Suprapubic skin (tissue), 4 donors: ENCODE data around the gene PHKA1. TPM values are rescaled to one million over a fixed set of nuclear protein-coding genes. Genes with fewer than 3 reads are reported as not detected.

Experiments used
- DNase-seq, 2 donors: peaks; one replicate each; pipeline ENCODE4 v3.0.0-alpha.2; 2019; ENCODE audit warnings: low spot score in 2 of 2
- H3K27ac ChIP-seq: fragments of 200-600 bp; sonication (generic); one replicate; pipeline ENCODE4 v1.5.1; 2019
- H3K27me3 ChIP-seq: fragments of 200-600 bp; sonication (generic); one replicate; pipeline ENCODE4 v1.5.1; 2019
- H3K36me3 ChIP-seq: fragments of 200-600 bp; sonication (generic); one replicate; pipeline ENCODE4 v1.5.1; 2019
- H3K4me1 ChIP-seq: fragments of 200-600 bp; sonication (generic); one replicate; pipeline ENCODE4 v1.5.1; 2019
- H3K4me3 ChIP-seq: fragments of 200-600 bp; sonication (generic); one replicate; pipeline ENCODE4 v1.5.1; 2019; ENCODE audit warnings: mild to moderate bottlenecking
- H3K9me3 ChIP-seq: fragments of 200-600 bp; sonication (generic); one replicate; pipeline ENCODE4 v1.5.1; 2019
- CTCF ChIP-seq, 2 donors: fragments of 200-600 bp in 1 of 2; fragments of 450-650 bp in 1 of 2; sonication (generic) in 1 of 2; IDR thresholded peaks; one replicate each; pipeline ENCODE4 v1.5.1; 2016 to 2019; ENCODE audit warnings: antibody characterized with exemption in 2 of 2, mild to moderate bottlenecking in 1 of 2, moderate library complexity in 1 of 2
- EP300 ChIP-seq: sonication (generic); formaldehyde crosslinking; IDR thresholded peaks from one replicate; pipeline ENCODE4 v1.6.1; 2017; ENCODE audit warnings: antibody characterized with exemption
- POLR2A ChIP-seq, 2 donors: fragments of 450-650 bp; IDR thresholded peaks; one replicate each; pipeline ENCODE4 v1.6.1; 2017; ENCODE audit warnings: antibody characterized with exemption in 2 of 2, mild to moderate bottlenecking in 2 of 2, moderate library complexity in 2 of 2
- POLR2AphosphoS5 ChIP-seq, 3 donors: sonication (generic); formaldehyde crosslinking; IDR thresholded peaks; one replicate each; pipeline ENCODE4 v1.6.1; 2017; ENCODE audit warnings: antibody characterized with exemption in 3 of 3
- WGBS: methylation state at CpG from one replicate; pipeline ENCODE4 v1.1.5; 2018; 5-methylcytosine and 5-hydroxymethylcytosine counted together
- total RNA-seq, 4 donors: library from RNA; depleted of rRNA; stranded (reverse); fragments of >200 nt; gene quantifications; one replicate each; pipeline ENCODE4 v1.1.0, GENCODE V29; 2016

PHKA1 gene
- total RNA-seq, 4 donors from 2014 or later: 2.9 to 4.3 (median 4.0) TPM

GRCh38 chrX:72540318-72540717 is 173.8 kb downstream of the PHKA1 start:
- no peaks in the 10 kb centered on the region for H3K4me1 ChIP-seq
- WGBS: 12% methylated on average over 5 of the region's 5 CpGs
- TF ChIP-seq POLR2A (IDR thresholded peaks at IDR 0.05) (no peak), CTCF (IDR thresholded peaks at IDR 0.05) (no peak), EP300 (no peak), POLR2AphosphoS5 (IDR thresholded peaks at IDR 0.05) (no peak)
- no peak overlapping the region for H3K4me3 ChIP-seq
- no peaks in the 10 kb centered on the region for H3K9me3 ChIP-seq
- H3K27ac ChIP-seq: no peak overlapping the region
- H3K36me3 ChIP-seq: no peaks in the 10 kb centered on the region
- no peaks in the 10 kb centered on the region for H3K27me3 ChIP-seq
- no peak for DNase-seq

- 67% methylated on average over 2 of the region's 2 CpGs for WGBS
- H3K4me3 ChIP-seq: no peak overlapping the region
- no peak for DNase-seq
These were observed 174.3 kb downstream of the PHKA1 start for GRCh38 chrX:72539822-72540221.

GRCh38 chrX:72536542-72536941 is 177.6 kb downstream of the PHKA1 start:
- Histone ChIP-seq H3K27me3 (no peaks in the 10 kb centered on the region), H3K27ac (no peak overlapping the region), H3K4me1 (no peaks in the 10 kb centered on the region)

More at GRCh38 chrX:72539822-72540221, 174.3 kb downstream of the PHKA1 start:
- Histone ChIP-seq H3K27me3 (no peaks in the 10 kb centered on the region), H3K36me3 (no peaks in the 10 kb centered on the region), H3K27ac (no peak overlapping the region), H3K4me1 (no peaks in the 10 kb centered on the region), H3K9me3 (no peaks in the 10 kb centered on the region)
- TF ChIP-seq POLR2A (IDR thresholded peaks at IDR 0.05): no peak
- TF ChIP-seq CTCF (IDR thresholded peaks at IDR 0.05): no peak
- TF ChIP-seq EP300: no peak
- TF ChIP-seq POLR2AphosphoS5 (IDR thresholded peaks at IDR 0.05): no peak

GRCh38 chrX:72532366-72532765 is 181.7 kb downstream of the PHKA1 start:
- no peaks in the 10 kb centered on the region for H3K36me3 ChIP-seq
- TF ChIP-seq POLR2A (IDR thresholded peaks at IDR 0.05) (no peak), POLR2AphosphoS5 (IDR thresholded peaks at IDR 0.05) (no peak), CTCF (IDR thresholded peaks at IDR 0.05) (no peak)
- H3K9me3 ChIP-seq: no peaks in the 10 kb centered on the region
- no peaks in the 10 kb centered on the region for H3K27me3 ChIP-seq
- H3K4me1 ChIP-seq: no peaks in the 10 kb centered on the region
- no peak overlapping the region for H3K27ac ChIP-seq
- H3K4me3 ChIP-seq: no peak overlapping the region
- no peak for DNase-seq
- WGBS: 79% methylated on average over 3 of the region's 3 CpGs

More at GRCh38 chrX:72536542-72536941, 177.6 kb downstream of the PHKA1 start:
- no peak for DNase-seq
- 73% methylated on average over 1 of the region's 1 CpG for WGBS
- no peaks in the 10 kb centered on the region for H3K9me3 ChIP-seq
- no peaks in the 10 kb centered on the region for H3K36me3 ChIP-seq
- TF ChIP-seq CTCF (IDR thresholded peaks at IDR 0.05) (no peak), POLR2AphosphoS5 (IDR thresholded peaks at IDR 0.05) (no peak), POLR2A (IDR thresholded peaks at IDR 0.05) (no peak), EP300 (no peak)
- no peak overlapping the region for H3K4me3 ChIP-seq

Other genes starting within 250 kb of the PHKA1 start
- 10 to 100 TPM; 16.3 to 27.0 (median 20.2) TPM for gene HDAC8, start 141.5 kb downstream of the PHKA1 start, total RNA-seq
- not detected for gene DMRTC1B, start 62.6 kb upstream of the PHKA1 start, total RNA-seq
- gene FAM236B, start 68.4 kb upstream of the PHKA1 start, total RNA-seq: not detected
- not detected for gene FAM236D, start 93.9 kb upstream of the PHKA1 start, total RNA-seq
- not detected for gene FAM236C, start 198.3 kb upstream of the PHKA1 start, total RNA-seq
- gene FAM236A, start 223.9 kb upstream of the PHKA1 start, total RNA-seq: not detected
- gene DMRTC1, start 229.5 kb upstream of the PHKA1 start, total RNA-seq: not detected